ENCODE data around the gene C1QB. TPM values are rescaled to one million over a fixed set of nuclear protein-coding genes. Genes with fewer than 3 reads are reported as not detected.
"Not testable (repeated sequence)": the region's sequence is repeated elsewhere in the genome, so short reads cannot be mapped to it uniquely, and the experiment has no call there.

The C1QB gene
- total RNA-seq, 2 donors from 2014 or later: 73.9 to 85.4 TPM

DNA sequence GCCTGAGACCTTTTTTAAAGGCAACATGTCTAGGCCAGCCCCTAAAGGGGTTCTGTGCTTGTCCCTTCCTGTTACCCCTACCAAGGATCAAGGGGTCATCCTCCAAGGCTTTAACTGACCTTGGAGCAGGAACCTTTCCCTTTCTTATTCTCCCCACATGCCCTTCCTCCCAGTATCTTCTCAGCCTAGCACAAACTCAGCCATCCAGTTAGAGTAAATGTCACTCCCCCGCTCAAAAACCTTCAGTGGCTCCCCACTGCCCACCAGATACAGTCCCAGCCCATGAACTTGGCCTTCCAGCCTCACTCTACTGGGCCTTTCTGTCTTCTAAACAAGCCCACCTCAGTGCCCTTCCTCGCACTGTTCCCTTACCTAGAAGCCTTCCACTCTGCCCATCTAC is 8.8 kb downstream of the C1QB start:
- Histone ChIP-seq H3K27me3 (no peaks in the 10 kb centered on the region), H3K4me1 (no peaks in the 10 kb centered on the region), H3K4me3 (no peak overlapping the region), H3K36me3 (replicated peaks in 1 of 2; ENCODE audit: insufficient read depth in 1 of 2, low read depth in 2 of 2) (no peaks in the 10 kb centered on the region), H3K9me3 (no peaks in the 10 kb centered on the region), H3K27ac (no peak overlapping the region)
- ATAC-seq (no peak), DNase-seq (no peak)
- WGBS, 2 donors: 76 to 85% methylated on average over 2 of the region's 2 CpGs
- TF ChIP-seq POLR2A (IDR thresholded peaks at IDR 0.05): no peak
- TF ChIP-seq, protein P1, sequence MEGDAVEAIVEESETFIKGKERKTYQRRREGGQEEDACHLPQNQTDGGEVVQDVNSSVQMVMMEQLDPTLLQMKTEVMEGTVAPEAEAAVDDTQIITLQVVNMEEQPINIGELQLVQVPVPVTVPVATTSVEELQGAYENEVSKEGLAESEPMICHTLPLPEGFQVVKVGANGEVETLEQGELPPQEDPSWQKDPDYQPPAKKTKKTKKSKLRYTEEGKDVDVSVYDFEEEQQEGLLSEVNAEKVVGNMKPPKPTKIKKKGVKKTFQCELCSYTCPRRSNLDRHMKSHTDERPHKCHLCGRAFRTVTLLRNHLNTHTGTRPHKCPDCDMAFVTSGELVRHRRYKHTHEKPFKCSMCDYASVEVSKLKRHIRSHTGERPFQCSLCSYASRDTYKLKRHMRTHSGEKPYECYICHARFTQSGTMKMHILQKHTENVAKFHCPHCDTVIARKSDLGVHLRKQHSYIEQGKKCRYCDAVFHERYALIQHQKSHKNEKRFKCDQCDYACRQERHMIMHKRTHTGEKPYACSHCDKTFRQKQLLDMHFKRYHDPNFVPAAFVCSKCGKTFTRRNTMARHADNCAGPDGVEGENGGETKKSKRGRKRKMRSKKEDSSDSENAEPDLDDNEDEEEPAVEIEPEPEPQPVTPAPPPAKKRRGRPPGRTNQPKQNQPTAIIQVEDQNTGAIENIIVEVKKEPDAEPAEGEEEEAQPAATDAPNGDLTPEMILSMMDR (IDR thresholded peaks at IDR 0.05): no peak
- intact Hi-C loops (cut with DNase I): no loop called here

DNA sequence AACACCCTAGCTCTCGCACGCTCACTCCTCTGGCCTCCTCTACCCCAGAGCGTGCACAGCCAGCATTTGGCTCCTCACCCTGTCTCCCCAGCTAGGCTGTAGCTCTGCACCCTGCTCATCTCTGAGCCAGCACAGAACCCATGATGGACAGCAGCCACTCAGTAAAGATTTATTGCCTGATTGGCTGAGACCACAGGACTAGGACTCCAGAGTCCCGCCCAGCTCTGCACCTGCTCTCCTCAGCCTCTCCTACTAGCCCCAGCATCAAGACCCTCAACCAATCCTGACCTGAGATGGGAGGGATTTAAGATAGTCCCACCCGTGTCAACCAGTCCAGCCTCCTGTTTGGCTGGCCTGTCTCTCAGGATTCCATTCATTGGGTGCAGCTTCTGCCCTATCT is 9.3 kb downstream of the C1QB start:
- H3K4me3 ChIP-seq: no peak overlapping the region
- ATAC-seq (no peak), DNase-seq (peak in 1 of 4 donors; percentile 50)
- no peaks in the 10 kb centered on the region for H3K36me3 ChIP-seq (replicated peaks in 1 of 2; ENCODE audit: insufficient read depth in 1 of 2, low read depth in 2 of 2)
- no peaks in the 10 kb centered on the region for H3K4me1 ChIP-seq
- TF ChIP-seq POLR2A (IDR thresholded peaks at IDR 0.05): no peak
- TF ChIP-seq, protein P1 (IDR thresholded peaks at IDR 0.05): no peak
- WGBS, 2 donors: 81 to 83% methylated on average over 5 of the region's 5 CpGs
- no peaks in the 10 kb centered on the region for H3K27me3 ChIP-seq
- no peaks in the 10 kb centered on the region for H3K9me3 ChIP-seq
- no peak overlapping the region for H3K27ac ChIP-seq
- intact Hi-C loops (cut with DNase I): no loop called here

DNA sequence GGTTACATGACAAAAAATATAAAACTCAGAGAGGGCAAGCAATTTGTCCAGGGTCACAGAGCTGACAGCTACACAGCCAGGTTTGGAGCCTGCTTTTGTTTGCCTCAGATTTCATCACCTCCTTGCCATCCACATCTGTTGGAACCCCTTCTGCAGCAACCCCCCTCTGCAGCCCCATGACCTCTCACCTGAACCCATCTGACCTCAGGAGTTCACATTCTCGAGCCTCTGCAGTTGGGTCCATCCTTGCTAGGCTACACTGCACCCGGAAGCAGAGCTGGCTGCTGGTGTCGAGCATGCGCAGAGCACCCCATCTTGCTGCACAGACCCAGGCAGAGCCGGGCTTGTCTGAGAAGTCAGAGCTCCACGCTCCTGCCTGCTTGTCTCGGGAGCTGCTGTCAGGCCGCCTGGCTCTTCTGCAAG is 10.0 kb downstream of the C1QB start:
- DNase-seq: no peak
- no peak for ATAC-seq
- intact Hi-C loops (cut with DNase I): no loop called here

DNA sequence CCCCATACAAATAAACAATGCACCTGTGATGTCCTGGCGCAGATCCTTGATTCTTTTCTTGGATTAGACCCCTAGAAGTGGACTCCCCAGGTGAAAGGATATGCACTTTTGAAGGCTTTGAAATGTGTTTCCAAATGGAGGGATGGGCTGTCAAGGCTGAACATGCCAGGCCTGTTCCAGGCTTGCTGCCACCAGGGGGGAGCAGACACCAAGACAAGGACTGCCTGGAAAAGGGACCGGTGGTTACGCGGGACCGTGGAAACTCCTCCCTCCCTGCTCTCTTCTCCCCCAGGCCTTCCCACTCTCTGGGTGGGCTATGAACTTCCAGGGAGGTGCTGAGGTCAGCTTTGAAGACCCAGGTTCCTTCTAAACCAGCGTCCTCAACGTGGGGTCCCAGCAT is 12.7 kb downstream of the C1QB start:
- intact Hi-C loops (cut with DNase I): no loop called here
- ATAC-seq (no peak), DNase-seq (no peak)
- Histone ChIP-seq H3K36me3 (replicated peaks in 1 of 2; ENCODE audit: insufficient read depth in 1 of 2, low read depth in 2 of 2) (no peaks in the 10 kb centered on the region), H3K27ac (no peak overlapping the region), H3K4me1 (no peaks in the 10 kb centered on the region), H3K9me3 (no peaks in the 10 kb centered on the region), H3K4me3 (no peak overlapping the region), H3K27me3 (no peaks in the 10 kb centered on the region)
- no peak for TF ChIP-seq POLR2A (IDR thresholded peaks at IDR 0.05)
- TF ChIP-seq, protein P1 (IDR thresholded peaks at IDR 0.05): no peak
- WGBS, 2 donors: 68 to 82% methylated on average over 1 to 7 of the region's 7 CpGs

More for the DNA sequence above, 10.0 kb downstream of the C1QB start:
- Histone ChIP-seq H3K4me3 (no peak overlapping the region), H3K9me3 (no peaks in the 10 kb centered on the region), H3K27me3 (no peaks in the 10 kb centered on the region), H3K27ac (no peak overlapping the region), H3K36me3 (replicated peaks in 1 of 2; ENCODE audit: insufficient read depth in 1 of 2, low read depth in 2 of 2) (no peaks in the 10 kb centered on the region), H3K4me1 (no peaks in the 10 kb centered on the region)
- TF ChIP-seq, protein P1 (IDR thresholded peaks at IDR 0.05): no peak
- TF ChIP-seq POLR2A (IDR thresholded peaks at IDR 0.05): no peak
- WGBS, 2 donors: 78 to 79% methylated on average over 5 to 8 of the region's 8 CpGs

DNA sequence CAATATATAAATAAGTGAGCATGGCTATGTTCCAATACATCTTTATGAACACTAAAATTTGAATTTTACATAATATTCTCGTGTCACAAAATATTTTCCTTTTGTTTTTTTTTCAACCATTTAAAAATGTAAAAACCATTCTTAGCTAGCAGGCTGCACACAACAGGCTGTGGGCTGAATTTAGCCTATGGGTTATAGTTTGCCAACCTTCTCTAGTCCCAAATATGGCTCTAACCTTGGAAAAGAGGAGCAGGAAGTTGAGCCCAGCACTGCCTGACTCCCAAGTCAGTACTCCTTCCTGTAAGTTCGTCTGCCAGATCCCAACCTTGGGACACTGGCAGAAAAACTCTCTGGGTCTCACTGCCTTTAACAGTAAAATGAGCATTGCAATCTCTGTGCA is 13.4 kb downstream of the C1QB start:
- H3K4me3 ChIP-seq: no peak overlapping the region
- H3K9me3 ChIP-seq: no peaks in the 10 kb centered on the region
- no peaks in the 10 kb centered on the region for H3K27me3 ChIP-seq
- TF ChIP-seq, protein P1 (IDR thresholded peaks at IDR 0.05): no peak
- TF ChIP-seq POLR2A (IDR thresholded peaks at IDR 0.05): no peak
- no peaks in the 10 kb centered on the region for H3K36me3 ChIP-seq (replicated peaks in 1 of 2; ENCODE audit: insufficient read depth in 1 of 2, low read depth in 2 of 2)
- H3K4me1 ChIP-seq: no peaks in the 10 kb centered on the region
- ATAC-seq (no peak), DNase-seq (no peak)
- intact Hi-C loops (cut with DNase I): no loop called here
- 60 to 68% methylated on average over 2 of the region's 2 CpGs for WGBS, 2 donors
- H3K27ac ChIP-seq: no peak overlapping the region

DNA sequence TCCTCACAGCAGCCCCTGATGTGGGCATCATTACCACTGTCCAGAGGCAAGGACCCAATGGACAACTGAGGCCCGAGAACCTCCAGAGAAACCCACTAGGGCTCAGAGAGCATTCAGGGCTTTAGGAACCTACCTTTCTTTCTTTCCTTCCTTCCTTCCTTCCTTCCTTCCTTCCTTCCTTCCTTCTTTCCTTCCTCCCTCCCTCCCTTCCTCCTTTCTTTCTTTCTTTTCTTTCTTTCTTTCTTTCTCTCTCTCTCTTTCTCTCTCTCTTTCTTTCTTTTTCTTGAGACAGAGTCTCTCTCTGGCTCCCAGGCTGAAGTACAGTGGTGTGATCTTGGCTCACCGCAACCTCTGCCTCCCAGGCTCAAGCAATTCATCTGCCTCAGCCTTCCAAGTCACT is 15.8 kb downstream of the C1QB start:
- intact Hi-C loops (cut with DNase I): not testable (repeated sequence)

More for the DNA sequence above, 15.8 kb downstream of the C1QB start:
- not testable (repeated sequence) for ATAC-seq; H3K36me3 ChIP-seq (replicated peaks in 1 of 2; ENCODE audit: insufficient read depth in 1 of 2, low read depth in 2 of 2); H3K27ac ChIP-seq; H3K4me1 ChIP-seq; H3K27me3 ChIP-seq; H3K9me3 ChIP-seq; DNase-seq; H3K4me3 ChIP-seq
- WGBS, 2 donors: 86 to 96% methylated on average over 2 of the region's 2 CpGs

All from body of pancreas (tissue), 4 donors.